Measurements from ENCODE around the gene ABTB1. TPM values are rescaled to one million over a fixed set of nuclear protein-coding genes. Genes with fewer than 3 reads are reported as not detected.
"Not testable (repeated sequence)": the region's sequence is repeated elsewhere in the genome, so short reads cannot be mapped to it uniquely, and the experiment has no call there.

ABTB1 gene
- total RNA-seq, 2 experiments from 2014 or later: 6.8 to 8.0 TPM

DNA sequence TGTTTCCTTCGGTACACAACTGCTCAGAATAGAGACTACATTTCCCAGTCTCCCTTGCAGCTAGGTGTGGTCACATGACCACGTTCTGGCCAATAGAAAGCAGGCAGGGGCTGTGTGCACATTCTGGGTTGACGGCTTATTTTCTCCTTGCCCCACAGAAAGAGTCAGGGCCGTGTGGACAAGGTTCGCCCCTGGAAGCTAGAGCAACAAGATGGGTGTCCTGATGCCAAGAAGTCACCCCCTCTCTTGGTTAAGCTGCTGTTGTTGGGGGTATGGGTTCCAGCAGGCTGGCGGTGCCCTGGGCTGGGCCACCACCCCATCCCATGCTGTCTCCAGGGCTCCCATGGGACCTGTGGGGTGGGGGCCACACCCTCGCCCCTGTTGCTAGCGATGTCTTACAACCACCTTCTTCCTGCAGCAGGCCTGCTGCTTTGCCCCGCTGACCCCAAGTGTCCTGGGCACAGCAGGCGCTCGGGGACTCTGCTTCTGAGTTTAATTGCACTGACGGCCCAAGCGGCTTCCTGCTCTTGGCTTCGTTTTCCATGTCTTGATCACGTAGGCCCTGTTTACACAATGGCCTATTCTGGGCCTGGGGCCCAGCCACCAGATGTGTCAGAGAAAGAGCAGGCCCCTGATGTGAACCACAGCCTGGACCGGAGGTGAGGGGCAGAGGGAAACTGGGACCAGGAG, 24.9 kb downstream of the ABTB1 start:
- Mint-ChIP-seq H3K27ac (no peak overlapping the region), H3K9me3 (no peaks in the 10 kb centered on the region), H3K4me1 (peaks cover 3% of the 10 kb centered on the region), H3K36me3 (no peaks in the 10 kb centered on the region), H3K4me3 (no peak overlapping the region), H3K27me3 (no peaks in the 10 kb centered on the region)
- DNase-seq: peak; percentile 48

DNA sequence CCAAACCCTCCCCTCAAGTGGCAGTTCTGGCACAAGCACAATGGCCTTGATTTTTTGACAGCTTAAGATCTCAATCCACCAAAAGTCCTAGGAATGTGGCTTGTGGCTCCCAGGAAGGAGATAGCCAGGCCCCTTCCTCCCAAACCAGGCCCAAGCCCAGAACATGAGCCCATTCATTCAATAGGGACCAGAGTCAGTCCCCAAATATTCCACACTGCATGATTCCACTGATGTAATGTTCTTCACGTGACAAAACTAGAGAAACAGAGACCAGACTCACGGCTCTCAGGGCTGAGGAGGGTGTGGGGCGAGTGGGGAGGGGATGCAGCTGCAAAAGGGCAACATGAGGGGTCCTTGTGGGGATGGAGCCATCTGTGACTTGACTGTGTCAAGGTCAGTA, 25.5 kb downstream of the ABTB1 start:
- no peak overlapping the region for H3K27ac Mint-ChIP-seq
- no peak for DNase-seq
- no peak overlapping the region for H3K4me3 Mint-ChIP-seq
- no peaks in the 10 kb centered on the region for H3K9me3 Mint-ChIP-seq
- no peaks in the 10 kb centered on the region for H3K27me3 Mint-ChIP-seq
- H3K36me3 Mint-ChIP-seq: no peaks in the 10 kb centered on the region
- H3K4me1 Mint-ChIP-seq: peaks cover 3% of the 10 kb centered on the region

DNA sequence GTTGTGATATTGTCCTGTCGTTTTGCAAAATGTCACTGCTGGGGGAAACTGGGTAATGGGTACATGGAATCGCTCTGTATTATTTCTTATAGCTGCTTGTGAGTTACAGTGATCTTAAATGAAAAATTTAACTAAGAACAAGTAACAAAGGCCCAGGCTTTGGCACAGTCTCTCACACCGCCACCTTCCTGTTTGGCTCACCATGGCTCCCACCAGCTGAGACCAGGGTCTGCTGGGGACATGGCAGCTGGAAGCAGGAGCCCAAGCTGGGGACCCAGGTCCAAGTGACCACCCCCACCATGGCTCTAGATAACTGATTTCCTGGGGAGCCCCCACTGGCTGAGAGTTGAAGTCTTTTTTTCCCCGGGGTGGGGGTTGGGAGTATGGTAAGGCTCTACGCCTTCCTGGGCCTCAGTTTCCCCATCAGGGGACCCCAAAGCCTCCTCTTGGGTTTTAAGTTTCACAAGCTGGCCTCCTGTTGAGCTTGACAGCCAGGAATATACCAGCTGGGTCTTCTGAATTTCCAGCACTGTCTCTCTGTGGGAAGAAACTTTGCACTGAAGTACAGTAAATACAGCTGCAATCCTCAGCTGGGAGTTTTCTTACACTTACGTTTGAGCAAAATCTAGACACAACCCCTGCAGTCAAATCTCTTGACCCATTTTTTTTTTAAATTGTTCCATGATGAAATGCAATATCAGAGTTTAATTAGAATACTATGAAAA, 26.1 kb downstream of the ABTB1 start:
- Mint-ChIP-seq H3K9me3 (peaks cover 4% of the 10 kb centered on the region), H3K4me1 (peaks cover 3% of the 10 kb centered on the region), H3K36me3 (no peaks in the 10 kb centered on the region), H3K27ac (no peak overlapping the region), H3K4me3 (no peak overlapping the region), H3K27me3 (no peaks in the 10 kb centered on the region)
- no peak for DNase-seq

DNA sequence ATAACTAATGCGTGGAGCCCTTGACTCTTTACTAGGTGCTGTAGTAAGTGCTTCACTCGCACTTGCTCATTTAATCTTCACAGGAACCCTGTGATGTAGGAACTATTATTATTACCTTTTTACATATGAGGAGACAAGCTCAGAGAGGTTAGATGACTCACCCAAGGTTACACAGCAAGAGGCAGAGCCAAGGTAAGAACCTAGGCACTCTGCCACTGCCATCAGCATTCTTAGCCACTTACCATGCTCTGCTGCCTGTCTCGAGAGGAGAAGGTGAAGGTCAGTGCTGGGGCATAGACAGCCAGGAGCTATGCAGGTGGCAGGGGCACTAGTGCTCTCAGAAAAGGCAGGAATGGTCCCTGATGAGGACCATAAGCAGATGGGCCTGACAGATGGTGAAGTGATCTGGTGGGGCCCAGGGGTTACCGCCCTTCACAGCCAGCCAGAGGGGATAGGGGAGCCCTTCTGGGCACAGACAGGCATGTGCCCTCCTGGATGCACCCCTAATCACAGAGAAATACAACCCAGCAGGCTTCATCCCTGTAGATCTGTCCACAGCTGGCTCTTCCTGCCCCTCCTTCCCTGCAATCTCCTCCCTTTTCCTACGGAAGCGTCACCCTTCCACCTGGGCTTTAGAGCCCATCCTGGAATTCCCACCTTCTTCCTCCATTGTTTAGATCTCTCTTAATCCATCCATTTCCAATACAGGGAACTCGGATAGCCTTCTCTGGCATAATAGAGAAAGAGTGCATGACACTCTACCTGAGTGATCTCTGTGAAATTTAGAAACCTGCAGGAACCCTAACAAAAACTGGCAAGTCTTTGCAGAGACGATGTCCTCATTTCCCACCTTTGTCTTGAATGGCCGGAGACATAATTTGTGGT, 26.9 kb downstream of the ABTB1 start:
- H3K4me3 Mint-ChIP-seq: no peak overlapping the region
- peaks cover 3% of the 10 kb centered on the region for H3K4me1 Mint-ChIP-seq
- H3K27ac Mint-ChIP-seq: no peak overlapping the region
- no peaks in the 10 kb centered on the region for H3K36me3 Mint-ChIP-seq
- no peaks in the 10 kb centered on the region for H3K27me3 Mint-ChIP-seq
- no peak for DNase-seq
- peaks cover 6% of the 10 kb centered on the region for H3K9me3 Mint-ChIP-seq

DNA sequence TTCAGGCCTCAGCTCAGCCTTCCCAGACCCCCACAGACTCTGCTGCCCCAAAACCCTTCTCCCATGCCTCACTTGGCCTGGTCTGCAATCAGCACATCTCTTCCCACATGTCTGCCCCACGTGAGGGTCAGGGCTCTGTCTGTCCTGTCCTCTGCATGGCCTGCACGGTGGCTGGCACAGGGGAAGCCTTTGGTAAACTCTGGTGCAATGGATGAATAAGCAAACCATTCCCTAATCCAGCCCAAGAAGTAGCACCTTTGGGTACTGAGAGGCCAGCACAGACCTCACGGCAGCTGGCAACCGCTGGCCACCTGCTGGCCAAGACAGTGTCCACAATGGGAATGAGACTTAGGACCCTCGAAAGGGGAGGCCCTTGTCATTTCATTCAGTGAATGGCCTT, 27.7 kb downstream of the ABTB1 start:
- H3K27ac Mint-ChIP-seq: no peak overlapping the region
- peaks cover 3% of the 10 kb centered on the region for H3K4me1 Mint-ChIP-seq
- no peaks in the 10 kb centered on the region for H3K27me3 Mint-ChIP-seq
- DNase-seq: no peak
- H3K36me3 Mint-ChIP-seq: no peaks in the 10 kb centered on the region
- H3K9me3 Mint-ChIP-seq: peaks cover 6% of the 10 kb centered on the region
- no peak overlapping the region for H3K4me3 Mint-ChIP-seq

DNA sequence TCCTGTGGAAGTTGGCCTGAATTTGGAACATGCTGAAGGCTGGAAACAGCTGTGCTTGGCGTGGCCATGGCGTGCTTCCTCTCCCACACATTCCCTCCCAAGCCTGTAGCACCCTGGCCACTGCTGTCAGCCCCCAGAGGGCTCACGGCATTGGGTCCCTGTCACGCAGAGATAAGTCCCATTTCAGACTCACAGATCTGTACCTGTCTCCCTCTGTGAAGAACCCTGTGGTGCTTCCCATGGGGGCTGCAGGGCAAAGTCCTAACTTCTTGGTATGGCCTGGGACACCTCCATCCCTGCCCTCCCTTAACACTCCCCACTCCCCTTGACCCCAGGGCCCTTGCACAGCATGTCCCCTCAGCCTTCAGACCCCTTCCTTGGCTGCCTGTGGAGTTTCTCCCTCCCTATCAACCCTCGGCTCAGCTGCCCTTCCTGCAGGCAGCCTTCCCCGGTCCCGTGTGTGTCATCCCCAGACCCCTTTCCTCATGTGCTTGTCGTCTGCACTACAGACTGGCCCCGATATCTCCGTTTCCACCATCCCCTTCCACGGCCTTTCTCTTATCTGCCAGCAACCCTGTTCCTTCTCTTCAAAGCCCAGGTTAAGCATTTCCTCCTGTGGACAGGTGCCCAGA, 28.6 kb downstream of the ABTB1 start:
- DNase-seq: no peak
- Mint-ChIP-seq H3K36me3 (no peaks in the 10 kb centered on the region), H3K4me3 (no peak overlapping the region), H3K9me3 (peaks cover 6% of the 10 kb centered on the region), H3K27ac (no peak overlapping the region), H3K27me3 (no peaks in the 10 kb centered on the region), H3K4me1 (peaks cover 3% of the 10 kb centered on the region)

DNA sequence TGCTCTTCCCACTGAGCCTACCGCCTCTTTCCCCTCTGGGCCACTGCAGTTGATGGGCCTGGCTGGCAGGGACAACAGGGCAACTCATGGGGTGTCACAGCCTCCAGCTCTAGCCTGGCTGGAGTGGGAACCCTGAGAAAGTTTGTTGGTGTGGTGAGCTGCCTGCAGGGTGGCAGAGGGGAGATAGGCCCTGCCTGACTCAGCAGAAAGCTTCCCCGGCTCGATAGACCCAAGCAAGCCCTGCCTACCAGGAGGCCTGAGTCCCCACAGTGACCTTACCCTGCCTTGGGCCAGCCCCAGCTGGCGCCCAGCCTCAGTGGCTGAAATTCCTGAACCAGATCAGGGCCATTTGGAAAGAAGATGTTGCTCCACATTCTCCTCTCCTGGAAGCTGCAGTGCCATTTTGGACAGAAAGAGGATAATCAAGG, 29.4 kb downstream of the ABTB1 start:
- Mint-ChIP-seq H3K4me1 (no peaks in the 10 kb centered on the region), H3K36me3 (no peaks in the 10 kb centered on the region), H3K27me3 (no peaks in the 10 kb centered on the region), H3K4me3 (no peak overlapping the region), H3K27ac (no peak overlapping the region), H3K9me3 (peaks cover 6% of the 10 kb centered on the region)
- DNase-seq: no peak

DNA sequence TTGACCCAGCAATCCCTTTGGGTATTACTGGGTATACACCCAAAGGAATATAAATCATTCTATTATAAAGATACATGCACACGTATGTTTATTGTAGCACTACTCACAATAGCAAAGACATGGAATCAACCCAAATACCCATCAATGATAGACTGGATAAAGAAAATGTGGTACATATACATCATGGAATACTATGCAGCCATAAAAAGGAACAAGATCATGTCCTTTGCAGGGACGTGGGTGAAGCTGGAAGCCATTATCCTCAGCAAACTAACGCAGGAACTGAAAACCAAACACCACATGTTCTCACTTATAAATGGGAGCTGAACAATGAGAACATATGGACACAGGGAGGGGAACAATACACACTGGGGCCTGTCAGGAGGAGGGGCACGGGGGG, 32.1 kb downstream of the ABTB1 start:
- DNase-seq, H3K4me1 Mint-ChIP-seq, H3K36me3 Mint-ChIP-seq, H3K27me3 Mint-ChIP-seq, H3K9me3 Mint-ChIP-seq, H3K27ac Mint-ChIP-seq, H3K4me3 Mint-ChIP-seq: not testable (repeated sequence)

DNA sequence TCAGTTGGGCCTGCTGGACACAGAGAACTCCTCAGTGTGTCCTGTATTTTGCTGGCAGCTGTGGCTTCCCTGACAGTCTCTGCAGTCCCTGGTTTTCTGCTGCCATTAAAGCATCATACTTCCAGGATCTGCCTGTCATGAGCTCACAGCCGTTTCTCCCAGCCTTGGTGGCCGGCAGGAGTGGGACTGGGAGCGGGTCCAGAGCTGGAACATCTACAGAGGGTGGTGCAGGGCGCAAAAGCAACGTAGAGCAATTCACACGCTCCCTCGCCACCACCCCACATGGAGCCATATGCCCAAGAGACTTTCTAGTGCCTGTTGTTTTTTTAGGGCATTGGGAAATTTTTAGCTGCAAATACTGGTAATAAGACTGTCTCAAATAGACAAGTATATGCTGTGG, 33.6 kb downstream of the ABTB1 start:
- H3K27ac Mint-ChIP-seq: no peak overlapping the region
- no peak for DNase-seq
- peaks cover 3% of the 10 kb centered on the region for H3K27me3 Mint-ChIP-seq
- no peaks in the 10 kb centered on the region for H3K4me1 Mint-ChIP-seq
- H3K4me3 Mint-ChIP-seq: no peak overlapping the region
- H3K36me3 Mint-ChIP-seq: no peaks in the 10 kb centered on the region
- H3K9me3 Mint-ChIP-seq: peaks cover 6% of the 10 kb centered on the region

DNA sequence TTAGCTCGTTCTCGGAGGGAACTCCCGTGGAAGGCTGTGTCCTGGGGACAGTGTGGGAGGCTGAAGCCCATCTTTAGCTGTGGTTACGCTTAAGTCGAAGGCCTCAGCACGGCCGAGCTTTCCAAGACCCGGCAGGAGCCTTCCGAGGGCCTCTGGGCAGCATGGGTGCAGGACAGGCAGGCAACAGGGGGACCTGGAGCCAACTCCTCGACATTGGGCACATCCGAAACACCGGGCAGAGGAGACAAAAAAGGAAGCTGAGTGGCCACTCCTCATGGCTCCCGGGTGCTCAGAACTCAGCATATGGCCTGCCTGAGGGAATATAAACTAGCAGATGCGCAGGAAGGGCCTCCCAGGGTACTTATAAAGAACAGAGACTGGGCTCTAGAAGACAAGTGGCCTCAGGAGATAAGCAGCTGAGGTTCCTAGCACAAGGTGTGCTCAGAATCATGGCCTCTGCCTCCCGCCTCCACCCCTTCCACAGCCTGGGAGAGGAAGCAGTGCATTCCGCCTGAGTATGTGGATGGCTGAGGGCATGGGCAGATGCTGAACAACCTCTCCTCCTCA, 34.1 kb downstream of the ABTB1 start:
- Mint-ChIP-seq H3K4me1 (no peaks in the 10 kb centered on the region), H3K4me3 (no peak overlapping the region), H3K9me3 (peaks cover 6% of the 10 kb centered on the region), H3K27ac (no peak overlapping the region), H3K36me3 (no peaks in the 10 kb centered on the region), H3K27me3 (peaks cover 3% of the 10 kb centered on the region)
- DNase-seq: no peak

DNA sequence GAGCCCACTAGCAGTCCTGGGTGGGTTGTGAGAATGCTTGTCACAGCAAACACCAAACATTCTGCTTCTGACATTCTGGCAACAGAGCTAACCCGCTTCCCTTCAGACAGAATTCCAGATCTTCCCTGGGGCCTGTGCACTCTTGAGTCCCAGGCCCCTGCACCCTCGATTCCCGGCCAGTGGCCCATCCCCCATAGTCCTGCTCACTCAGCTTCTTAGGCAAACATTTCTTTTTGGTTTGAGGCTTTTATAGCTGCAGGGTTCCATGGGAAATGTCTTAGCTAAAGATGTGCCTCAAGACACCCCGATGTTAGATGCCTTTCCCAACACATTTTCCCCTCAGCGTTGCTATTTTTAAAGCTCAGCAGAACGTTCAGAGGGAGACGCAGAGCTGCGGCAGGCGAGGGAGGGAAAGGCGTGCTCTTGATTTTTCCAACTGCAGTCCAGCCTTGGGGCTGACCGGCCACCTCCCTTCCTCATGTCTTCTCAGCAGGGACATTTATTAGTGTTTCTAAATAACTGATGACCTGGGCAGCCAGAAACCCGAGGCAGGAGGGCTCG, 35.2 kb downstream of the ABTB1 start:
- no peak overlapping the region for H3K4me3 Mint-ChIP-seq
- H3K36me3 Mint-ChIP-seq: no peaks in the 10 kb centered on the region
- H3K27me3 Mint-ChIP-seq: peaks cover 3% of the 10 kb centered on the region
- peaks cover 6% of the 10 kb centered on the region for H3K9me3 Mint-ChIP-seq
- H3K27ac Mint-ChIP-seq: no peak overlapping the region
- DNase-seq: no peak
- no peaks in the 10 kb centered on the region for H3K4me1 Mint-ChIP-seq

DNA sequence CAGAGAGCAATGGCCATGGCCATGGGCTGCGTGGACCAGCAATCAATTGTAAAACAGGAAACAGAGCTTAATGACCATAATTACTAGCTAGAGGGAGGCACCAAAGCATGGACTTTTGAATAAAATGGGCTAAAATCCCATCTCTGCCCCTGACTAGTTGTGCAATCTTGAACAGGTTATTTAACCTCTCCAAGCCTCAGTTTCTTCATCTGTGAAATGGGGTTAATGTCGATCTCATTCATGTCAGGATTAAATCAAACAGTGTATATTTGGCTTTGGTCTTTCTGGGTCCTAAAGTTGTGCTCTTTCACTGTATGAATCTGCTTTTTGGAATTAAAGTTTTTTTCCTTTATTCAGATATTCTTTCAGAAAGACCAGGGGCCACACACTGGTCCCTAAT, 36.1 kb downstream of the ABTB1 start:
- DNase-seq: no peak
- H3K36me3 Mint-ChIP-seq: no peaks in the 10 kb centered on the region
- H3K4me3 Mint-ChIP-seq: no peak overlapping the region
- peaks cover 3% of the 10 kb centered on the region for H3K27me3 Mint-ChIP-seq
- peaks cover 2% of the 10 kb centered on the region for H3K9me3 Mint-ChIP-seq
- H3K4me1 Mint-ChIP-seq: no peaks in the 10 kb centered on the region
- no peak overlapping the region for H3K27ac Mint-ChIP-seq

DNA sequence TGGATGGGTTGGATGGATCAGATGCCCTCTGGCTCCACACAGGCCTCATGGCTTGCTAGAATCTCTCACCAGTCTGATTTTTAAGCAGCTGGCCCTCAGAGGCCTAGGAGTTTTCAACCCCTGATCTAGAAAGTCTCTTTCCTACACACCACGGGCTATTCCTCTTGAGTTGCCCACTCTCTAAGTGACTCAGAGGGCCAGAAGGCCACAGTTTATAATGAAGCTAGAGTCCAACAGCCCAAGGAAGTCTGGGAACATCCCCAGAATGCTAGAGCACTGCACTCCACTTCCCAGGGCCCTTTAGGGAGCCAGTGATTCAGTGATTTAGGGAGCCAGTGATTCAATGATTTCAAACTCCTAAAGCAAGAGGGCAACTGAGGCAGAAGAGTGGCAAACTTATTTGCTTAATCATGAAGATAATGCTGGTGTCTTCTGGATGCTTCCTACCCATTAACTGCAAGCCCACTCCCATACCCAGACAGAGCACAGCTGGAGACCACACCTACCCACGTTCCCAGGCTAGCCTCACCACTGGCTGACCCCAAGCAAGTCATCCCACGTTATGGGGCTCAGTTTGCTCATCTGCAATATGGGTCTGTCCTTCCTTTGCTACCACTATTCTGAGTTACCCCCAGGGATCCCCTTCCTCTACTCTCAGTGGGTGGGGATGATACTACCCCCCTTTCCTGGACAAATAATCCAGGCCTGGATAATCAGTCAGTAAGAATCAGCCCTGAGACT, 36.7 kb downstream of the ABTB1 start:
- Mint-ChIP-seq H3K4me3 (no peak overlapping the region), H3K27me3 (peaks cover 3% of the 10 kb centered on the region), H3K4me1 (no peaks in the 10 kb centered on the region), H3K36me3 (no peaks in the 10 kb centered on the region), H3K27ac (no peak overlapping the region), H3K9me3 (peaks cover under 1% of the 10 kb centered on the region)
- no peak for DNase-seq

Measured in activated naive CD8-positive, alpha-beta T cell treated with anti-CD3 and anti-CD28 coated beads for 36 hours (primary cell).